Measurements from ENCODE around the gene SIGMAR1.

The SIGMAR1 gene

DNA sequence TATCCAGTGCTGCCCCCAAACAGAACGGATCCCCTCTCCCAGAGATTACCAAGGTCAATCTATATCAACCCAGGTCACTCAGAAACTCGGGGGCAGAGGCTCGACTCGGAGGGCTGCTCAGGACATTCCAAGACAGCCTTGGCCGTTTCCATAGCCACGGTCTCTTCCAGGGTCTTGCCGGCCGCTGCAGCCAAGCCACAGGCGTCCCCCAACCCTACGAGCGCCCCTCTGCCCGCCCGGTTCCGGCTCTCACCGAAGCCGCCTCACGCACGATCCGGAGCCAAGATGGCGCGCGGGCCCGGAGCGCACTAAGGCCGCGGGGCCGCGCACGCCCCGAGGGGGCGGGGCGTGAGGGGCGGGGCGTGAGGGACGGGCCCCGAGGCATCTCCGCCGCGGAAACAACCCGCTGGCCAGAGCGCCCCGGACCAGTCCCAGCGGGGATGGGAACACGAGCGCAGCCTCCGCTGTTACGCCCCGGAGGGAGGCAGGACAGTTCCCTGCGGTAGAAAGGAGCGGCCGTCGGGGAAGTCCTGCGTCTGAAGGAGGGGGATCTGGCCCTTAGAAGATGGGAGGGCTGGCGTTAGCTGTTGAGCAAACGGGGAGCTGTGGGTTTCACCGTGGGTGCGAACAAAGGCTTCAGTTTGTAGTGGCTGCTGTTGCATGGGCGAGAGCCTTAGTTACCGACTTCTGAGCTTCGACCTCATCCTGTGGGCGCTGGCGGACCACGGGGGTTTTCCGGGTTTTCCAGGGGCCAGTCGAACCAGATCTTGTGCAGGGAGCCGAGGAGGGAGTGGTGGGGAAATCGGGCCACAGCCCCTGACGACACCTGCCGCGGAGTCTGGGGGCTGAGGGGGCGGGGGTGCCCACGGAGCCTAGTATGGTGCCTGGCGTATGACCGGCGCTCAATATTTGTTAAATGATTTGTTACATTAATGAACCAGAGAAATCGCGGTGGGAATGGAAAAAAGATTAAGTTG is 25.5 kb downstream of the SIGMAR1 start, which contains the start of gene RPP25L:
Gene RPP25L, minus strand, starts transcription at position 287 of the 977 bp plus-strand sequence. CDS start 801 bp downstream, outside the sequence.
- Histone ChIP-seq H3K4me2 (ENCODE audit: low read depth, low read length, poor library complexity, severe bottlenecking) (peak within 1 kb of the TSS; percentile 95), H3K79me2 (ENCODE audit: insufficient read depth, low read length) (peaks cover 25% of the 10 kb centered on the region), H3K9me3 (ENCODE audit: insufficient read depth, low read depth, low read length) (no peaks in the 10 kb centered on the region), H3K4me1 (ENCODE audit: insufficient read depth, low read length, poor library complexity, severe bottlenecking) (peaks cover 14% of the 10 kb centered on the region), H4K20me1 (ENCODE audit: insufficient read depth, low read length, poor library complexity, severe bottlenecking) (no peaks in the 10 kb centered on the region), H2AFZ (ENCODE audit: low read length) (peak within 1 kb of the TSS; percentile 87), H3F3A (ENCODE audit: low read depth) (no peaks in the 10 kb centered on the region), H3K9ac (ENCODE audit: low read depth, low read length, poor library complexity, severe bottlenecking) (peak within 1 kb of the TSS; percentile 87), H3K4me3 (ENCODE audit: low read length, poor library complexity, severe bottlenecking) (peak within 1 kb of the TSS; percentile 84), H3K9me2 (replicated peaks; ENCODE audit: low read depth, low read length) (no peaks in the 10 kb centered on the region), H3K27me3 (ENCODE audit: insufficient read depth, low read length, poor library complexity, severe bottlenecking) (no peaks in the 10 kb centered on the region), H3K36me3 (ENCODE audit: insufficient read depth, low read length) (no peaks in the 10 kb centered on the region; the same call in 1 of the 2 replicates)
- TF ChIP-seq, protein P1, sequence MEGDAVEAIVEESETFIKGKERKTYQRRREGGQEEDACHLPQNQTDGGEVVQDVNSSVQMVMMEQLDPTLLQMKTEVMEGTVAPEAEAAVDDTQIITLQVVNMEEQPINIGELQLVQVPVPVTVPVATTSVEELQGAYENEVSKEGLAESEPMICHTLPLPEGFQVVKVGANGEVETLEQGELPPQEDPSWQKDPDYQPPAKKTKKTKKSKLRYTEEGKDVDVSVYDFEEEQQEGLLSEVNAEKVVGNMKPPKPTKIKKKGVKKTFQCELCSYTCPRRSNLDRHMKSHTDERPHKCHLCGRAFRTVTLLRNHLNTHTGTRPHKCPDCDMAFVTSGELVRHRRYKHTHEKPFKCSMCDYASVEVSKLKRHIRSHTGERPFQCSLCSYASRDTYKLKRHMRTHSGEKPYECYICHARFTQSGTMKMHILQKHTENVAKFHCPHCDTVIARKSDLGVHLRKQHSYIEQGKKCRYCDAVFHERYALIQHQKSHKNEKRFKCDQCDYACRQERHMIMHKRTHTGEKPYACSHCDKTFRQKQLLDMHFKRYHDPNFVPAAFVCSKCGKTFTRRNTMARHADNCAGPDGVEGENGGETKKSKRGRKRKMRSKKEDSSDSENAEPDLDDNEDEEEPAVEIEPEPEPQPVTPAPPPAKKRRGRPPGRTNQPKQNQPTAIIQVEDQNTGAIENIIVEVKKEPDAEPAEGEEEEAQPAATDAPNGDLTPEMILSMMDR (conservative IDR thresholded peaks at IDR 0.05; ENCODE audit: low read length) = no peak
- TF ChIP-seq EZH2phosphoT487 (IDR thresholded peaks at IDR 0.05; ENCODE audit: borderline replicate concordance) = no peak

DNA sequence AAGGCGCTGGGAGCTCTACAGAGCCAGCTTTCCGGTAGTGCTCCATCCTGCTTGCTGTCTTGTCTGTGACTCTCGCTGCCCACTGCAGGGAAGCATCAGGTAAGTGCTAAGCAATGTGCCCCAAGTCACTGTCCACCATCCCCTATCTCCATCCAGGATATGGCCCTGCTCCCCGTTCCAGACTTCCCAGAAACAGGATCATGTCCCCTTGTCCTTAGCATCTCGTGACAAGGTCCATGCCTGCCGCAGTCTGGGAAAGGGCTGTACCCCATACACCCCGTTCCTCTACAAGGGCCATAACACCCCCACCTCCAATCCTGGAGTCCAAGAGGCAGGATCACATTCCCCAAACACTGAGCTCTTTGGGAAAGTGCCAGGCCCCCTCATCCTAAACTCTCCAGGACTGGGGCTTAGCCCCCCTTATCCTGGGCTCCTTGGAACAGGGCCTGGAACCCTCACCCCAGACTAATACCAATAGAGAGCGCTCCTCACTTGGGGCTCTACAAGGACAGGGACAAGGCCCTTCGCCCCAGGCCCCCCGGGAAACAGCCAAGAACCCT is 26.3 kb downstream of the SIGMAR1 start:
- peak overlapping the region; percentile 84 for H3K4me3 ChIP-seq (ENCODE audit: low read length, poor library complexity, severe bottlenecking)
- H3K9me2 ChIP-seq (replicated peaks; ENCODE audit: low read depth, low read length) = no peaks in the 10 kb centered on the region
- no peaks in the 10 kb centered on the region for H3K9me3 ChIP-seq (ENCODE audit: insufficient read depth, low read depth, low read length)
- H4K20me1 ChIP-seq (ENCODE audit: insufficient read depth, low read length, poor library complexity, severe bottlenecking) = no peaks in the 10 kb centered on the region
- peaks cover 25% of the 10 kb centered on the region for H3K79me2 ChIP-seq (ENCODE audit: insufficient read depth, low read length)
- peak overlapping the region; percentile 95 for H3K4me2 ChIP-seq (ENCODE audit: low read depth, low read length, poor library complexity, severe bottlenecking)
- peak overlapping the region; percentile 87 for H3K9ac ChIP-seq (ENCODE audit: low read depth, low read length, poor library complexity, severe bottlenecking)
- H3K27me3 ChIP-seq (ENCODE audit: insufficient read depth, low read length, poor library complexity, severe bottlenecking) = no peaks in the 10 kb centered on the region
- TF ChIP-seq, protein P1 (conservative IDR thresholded peaks at IDR 0.05; ENCODE audit: low read length) = no peak
- no peak for TF ChIP-seq EZH2phosphoT487 (IDR thresholded peaks at IDR 0.05; ENCODE audit: borderline replicate concordance)
- peak overlapping the region; percentile 87 for H2AFZ ChIP-seq (ENCODE audit: low read length)
- peaks cover 14% of the 10 kb centered on the region for H3K4me1 ChIP-seq (ENCODE audit: insufficient read depth, low read length, poor library complexity, severe bottlenecking)
- no peaks in the 10 kb centered on the region for H3K36me3 ChIP-seq (ENCODE audit: insufficient read depth, low read length)
- no peaks in the 10 kb centered on the region for H3F3A ChIP-seq (ENCODE audit: low read depth)

DNA sequence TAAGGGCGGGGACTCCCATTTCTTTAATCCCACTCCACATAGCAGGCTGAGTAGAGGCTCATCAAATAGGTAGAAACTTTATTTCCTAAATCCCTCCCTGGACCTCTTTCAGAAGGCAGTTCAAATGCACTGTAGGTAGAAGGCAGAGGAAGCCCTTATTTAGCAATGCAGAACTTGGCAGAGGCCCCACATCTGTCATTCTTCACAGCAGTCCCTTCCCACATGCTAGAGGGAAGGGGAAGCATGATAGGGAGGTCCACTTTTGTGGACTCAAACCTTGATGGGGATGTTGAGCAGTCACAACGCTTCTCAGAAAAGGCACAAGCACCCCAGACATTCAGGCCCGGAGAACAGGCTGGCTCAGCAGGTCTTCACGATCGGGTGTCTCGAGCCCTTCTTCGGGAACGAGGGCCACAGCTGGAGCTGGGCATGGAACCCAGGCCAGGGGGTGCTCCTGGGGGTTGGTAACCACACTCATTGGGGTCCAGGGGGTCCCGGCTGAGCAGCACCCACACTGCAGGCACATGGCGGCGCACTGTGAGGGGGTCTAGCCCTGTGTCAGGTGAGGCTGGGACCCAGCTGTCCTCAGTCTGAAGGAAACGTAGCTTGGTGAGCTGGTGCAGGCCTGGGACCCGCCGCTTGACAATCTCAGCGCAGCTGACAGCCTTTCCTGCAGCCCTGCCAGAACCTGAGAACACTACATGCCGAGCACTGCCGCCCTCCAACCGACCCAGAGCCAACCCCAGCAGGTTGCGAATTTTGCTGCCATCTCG is 27.0 kb downstream of the SIGMAR1 start:
- peak overlapping the region; percentile 87 for H3K9ac ChIP-seq (ENCODE audit: low read depth, low read length, poor library complexity, severe bottlenecking)

More for the DNA sequence above, 27.0 kb downstream of the SIGMAR1 start:
- H3K4me1 ChIP-seq (ENCODE audit: insufficient read depth, low read length, poor library complexity, severe bottlenecking) = peaks cover 14% of the 10 kb centered on the region
- H4K20me1 ChIP-seq (ENCODE audit: insufficient read depth, low read length, poor library complexity, severe bottlenecking) = no peaks in the 10 kb centered on the region
- H3K4me2 ChIP-seq (ENCODE audit: low read depth, low read length, poor library complexity, severe bottlenecking) = peak overlapping the region; percentile 95
- H3K36me3 ChIP-seq (ENCODE audit: insufficient read depth, low read length) = no peaks in the 10 kb centered on the region
- H3K27me3 ChIP-seq (ENCODE audit: insufficient read depth, low read length, poor library complexity, severe bottlenecking) = no peaks in the 10 kb centered on the region
- peak overlapping the region; percentile 84 for H3K4me3 ChIP-seq (ENCODE audit: low read length, poor library complexity, severe bottlenecking)
- TF ChIP-seq, protein P1 (conservative IDR thresholded peaks at IDR 0.05; ENCODE audit: low read length) = no peak
- no peak for TF ChIP-seq EZH2phosphoT487 (IDR thresholded peaks at IDR 0.05; ENCODE audit: borderline replicate concordance)
- no peak overlapping the region for H2AFZ ChIP-seq (ENCODE audit: low read length)
- peaks cover 25% of the 10 kb centered on the region for H3K79me2 ChIP-seq (ENCODE audit: insufficient read depth, low read length)
- no peaks in the 10 kb centered on the region for H3F3A ChIP-seq (ENCODE audit: low read depth)
- no peaks in the 10 kb centered on the region for H3K9me2 ChIP-seq (replicated peaks; ENCODE audit: low read depth, low read length)
- no peaks in the 10 kb centered on the region for H3K9me3 ChIP-seq (ENCODE audit: insufficient read depth, low read depth, low read length)

Measured in Loucy (cell line).